MV-4-11 (cell line): Measurements from ENCODE around the gene RUSF1.
A peak's percentile ranks its signal among the peaks of the same experiment; 100 is the strongest.
"Not testable (repeated sequence)": the region's sequence is repeated elsewhere in the genome, so short reads cannot be mapped to it uniquely, and the experiment has no call there.

Experiments
- DNase-seq: peaks from one replicate; lab custom pipeline; 2025; lab: John Stamatoyannopoulos, UW

RUSF1 gene

DNA sequence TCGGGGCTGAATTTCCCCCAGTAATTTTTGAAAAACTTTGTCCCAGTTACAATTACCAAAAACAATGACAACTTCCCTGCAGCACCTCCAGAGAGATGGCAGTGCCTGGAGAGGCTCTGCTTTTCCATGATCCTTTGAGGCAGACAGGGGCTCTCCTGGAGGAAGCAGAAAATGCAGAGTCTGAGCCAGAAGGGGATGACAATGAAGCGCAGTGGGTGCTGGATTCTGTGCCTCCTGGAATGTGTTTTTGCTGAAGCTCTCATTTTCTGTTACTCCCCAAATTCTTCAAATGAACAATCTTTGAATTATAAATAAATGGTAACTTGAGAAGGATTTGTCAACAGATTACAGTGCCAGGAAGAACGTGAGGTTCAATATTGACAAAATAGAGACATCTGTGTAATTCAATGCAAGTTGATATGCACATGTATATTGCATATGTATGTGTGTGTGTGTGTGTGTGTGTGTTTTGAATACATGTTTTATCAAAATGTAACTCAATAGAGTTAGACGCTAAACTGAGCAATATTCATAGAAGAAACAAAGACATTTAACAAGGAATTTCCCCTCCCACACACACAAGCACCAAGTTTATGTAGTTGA, 9.7 kb upstream of the RUSF1 start:
- no peak for DNase-seq

DNA sequence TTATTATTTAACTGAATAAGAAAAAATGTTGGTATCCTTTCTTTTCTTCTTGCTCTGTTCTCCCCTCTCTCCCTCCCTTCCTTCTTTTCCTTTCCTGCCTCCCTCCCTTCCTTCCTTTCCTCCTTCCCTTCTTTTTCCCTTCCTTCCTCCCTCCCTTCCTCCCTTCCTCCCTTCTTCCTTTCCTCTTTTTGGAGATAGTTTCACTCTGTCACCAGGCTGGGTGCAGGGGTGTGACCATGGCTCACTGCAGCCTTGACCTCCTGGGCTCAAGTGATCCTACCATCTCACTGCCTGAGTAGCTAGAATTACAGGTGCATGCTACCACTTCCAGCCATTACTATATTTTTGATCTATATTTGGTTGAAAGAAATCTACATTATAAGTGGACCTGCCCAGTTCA, 5.7 kb upstream of the RUSF1 start:
- no peak for DNase-seq

DNA sequence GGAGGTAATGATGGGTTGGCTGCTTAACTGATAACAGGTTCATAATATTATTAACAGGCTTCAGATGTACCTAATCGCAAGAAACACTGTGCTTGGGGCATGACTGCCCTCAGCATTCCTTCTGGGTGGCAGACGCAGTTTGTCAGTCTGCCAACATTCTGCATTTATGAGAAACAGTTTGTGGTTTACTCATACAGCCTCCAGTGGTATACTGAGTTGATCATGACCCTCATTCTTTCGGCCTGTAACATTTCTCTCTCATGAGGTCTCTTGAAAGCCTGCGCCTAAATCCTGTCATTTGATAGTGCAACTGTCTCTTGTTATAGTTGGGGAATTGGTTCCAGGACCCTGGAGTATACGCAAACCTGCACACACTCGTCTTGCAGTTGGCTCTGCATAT, 4.9 kb upstream of the RUSF1 start:
- no peak for DNase-seq

DNA sequence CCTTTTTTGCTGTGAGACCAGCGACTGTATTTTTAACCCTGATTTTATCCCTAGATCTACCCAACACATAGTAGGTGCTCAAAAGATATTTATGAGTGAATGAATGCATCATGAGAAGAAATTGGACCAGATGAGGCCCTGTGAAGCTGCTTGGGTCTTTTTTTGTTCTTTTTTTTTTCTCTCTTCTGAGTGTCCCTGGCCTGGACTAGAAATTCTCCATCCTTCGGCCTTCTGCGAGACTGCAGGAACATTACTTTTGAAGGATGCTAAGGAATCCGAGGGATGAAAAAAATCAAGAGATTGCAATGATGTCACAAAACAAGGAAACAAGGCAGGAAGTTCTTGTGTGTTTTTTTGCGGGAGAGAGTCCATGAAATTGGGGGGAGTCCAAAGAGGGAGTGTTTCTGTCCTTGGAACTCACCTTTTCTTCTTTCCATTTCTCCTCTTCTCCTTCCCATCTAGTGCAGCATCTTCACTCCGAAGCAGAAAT, 560 bp upstream of the RUSF1 start:
- no peak for DNase-seq

DNA sequence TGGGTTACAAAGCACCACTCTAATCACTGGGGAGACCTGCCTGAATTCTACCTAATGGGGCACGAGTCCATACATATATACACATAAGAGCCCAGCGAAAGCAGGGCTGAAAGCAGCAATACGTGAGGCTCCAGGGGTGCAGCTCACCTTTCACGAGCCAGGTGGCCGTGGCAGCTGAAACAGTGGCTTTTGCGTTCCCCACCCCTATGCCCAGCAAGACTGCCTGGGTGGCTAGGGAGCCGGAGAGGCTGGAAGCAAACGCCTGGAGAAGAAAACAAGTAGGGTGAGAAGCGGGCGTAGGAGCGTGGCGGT, 618 bp downstream of the RUSF1 start:
- no peak for DNase-seq

DNA sequence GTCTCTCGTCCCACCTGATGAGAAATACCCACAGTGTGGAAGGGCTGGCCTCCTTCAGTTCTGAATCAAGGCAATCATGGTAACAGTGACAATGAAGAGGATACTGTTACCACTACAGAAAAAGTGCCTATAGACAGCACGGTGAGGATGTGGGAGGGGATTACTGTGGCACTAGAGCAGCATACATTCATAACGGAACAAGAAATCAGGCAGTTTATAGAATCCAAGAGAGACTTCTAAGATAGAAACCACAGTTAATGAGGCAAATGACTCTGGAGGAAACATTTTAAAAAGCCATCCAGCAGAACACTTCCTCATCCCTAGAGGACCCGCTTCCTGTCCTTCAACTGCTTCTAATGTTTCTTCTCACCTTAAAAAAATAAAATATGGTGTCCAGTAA, 2.7 kb downstream of the RUSF1 start:
- peak; percentile 90 for DNase-seq

DNA sequence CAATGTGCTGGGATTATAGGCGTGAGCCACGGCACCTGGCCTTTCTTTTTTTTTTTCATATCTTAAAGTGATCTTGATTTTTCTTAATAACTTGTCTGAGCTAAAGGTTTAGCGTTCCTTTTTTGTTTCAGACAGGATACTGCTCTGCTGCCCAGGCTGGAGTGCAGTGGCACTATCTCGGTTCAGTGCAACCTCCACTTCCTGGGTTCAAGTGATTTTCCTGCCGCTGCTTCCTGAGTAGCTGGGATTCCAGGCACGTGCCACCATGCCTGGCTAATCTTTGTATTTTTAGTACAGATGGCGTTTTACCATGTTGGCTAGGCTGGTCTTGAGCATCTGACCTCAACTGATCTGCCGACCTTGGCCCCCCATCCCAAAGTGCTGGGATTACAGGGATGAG, 4.0 kb downstream of the RUSF1 start:
- DNase-seq: no peak

DNA sequence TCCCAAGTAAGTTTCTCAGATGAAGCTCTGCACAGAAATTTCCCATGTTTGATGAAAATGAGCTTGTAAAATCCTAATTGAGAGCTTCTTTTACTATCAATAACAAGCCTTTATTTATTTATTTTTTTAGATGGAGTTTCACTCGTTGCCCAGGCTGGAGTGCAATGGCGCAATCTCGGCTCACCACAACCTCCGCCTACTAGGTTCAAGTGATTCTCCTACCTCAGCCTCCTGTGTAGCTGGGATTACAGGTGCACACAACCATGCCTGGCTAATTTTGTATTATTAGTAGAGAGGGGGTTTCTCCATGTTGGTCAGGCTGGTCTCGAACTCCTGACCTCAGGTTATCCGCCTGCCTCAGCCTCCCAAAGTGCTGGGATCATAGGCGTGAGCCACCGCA, 4.6 kb downstream of the RUSF1 start:
- DNase-seq: not testable (repeated sequence)

DNA sequence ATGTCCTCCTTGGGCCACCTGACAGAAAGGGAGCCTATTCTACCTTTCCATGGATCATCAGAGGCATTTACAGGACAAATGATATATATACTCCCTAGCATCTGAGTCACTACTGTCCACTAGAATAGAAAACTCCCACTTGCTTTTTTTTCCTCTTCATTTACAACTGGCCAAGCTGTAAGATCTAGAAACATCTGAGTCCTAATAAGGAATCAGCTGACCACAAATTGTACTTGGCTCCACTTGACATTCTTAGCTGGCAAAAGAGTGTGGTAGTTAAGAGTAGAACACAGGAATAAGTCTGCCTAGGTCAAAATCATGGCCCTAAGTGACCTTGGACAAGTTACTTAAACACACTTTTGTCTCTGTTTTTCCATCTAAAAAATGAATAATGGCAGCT, 5.2 kb downstream of the RUSF1 start:
- no peak for DNase-seq

DNA sequence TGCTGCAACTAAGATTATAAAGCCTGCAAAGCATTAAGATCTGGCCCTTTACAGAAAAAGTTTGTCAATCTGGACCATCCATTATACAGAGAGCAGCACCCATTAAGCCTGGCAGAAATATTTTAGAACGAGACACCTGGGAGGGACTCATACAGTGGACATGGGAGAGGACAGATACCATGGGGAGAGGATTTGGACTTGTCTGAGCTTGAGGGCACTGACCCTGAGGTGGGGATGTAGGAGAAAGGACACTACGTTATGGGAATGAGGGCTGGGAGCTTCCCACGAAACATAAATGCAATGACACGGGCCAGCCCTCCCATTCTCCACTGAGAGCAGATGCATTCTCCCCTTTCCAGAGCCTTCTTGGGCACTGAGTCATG, 6.2 kb downstream of the RUSF1 start:
- no peak for DNase-seq

DNA sequence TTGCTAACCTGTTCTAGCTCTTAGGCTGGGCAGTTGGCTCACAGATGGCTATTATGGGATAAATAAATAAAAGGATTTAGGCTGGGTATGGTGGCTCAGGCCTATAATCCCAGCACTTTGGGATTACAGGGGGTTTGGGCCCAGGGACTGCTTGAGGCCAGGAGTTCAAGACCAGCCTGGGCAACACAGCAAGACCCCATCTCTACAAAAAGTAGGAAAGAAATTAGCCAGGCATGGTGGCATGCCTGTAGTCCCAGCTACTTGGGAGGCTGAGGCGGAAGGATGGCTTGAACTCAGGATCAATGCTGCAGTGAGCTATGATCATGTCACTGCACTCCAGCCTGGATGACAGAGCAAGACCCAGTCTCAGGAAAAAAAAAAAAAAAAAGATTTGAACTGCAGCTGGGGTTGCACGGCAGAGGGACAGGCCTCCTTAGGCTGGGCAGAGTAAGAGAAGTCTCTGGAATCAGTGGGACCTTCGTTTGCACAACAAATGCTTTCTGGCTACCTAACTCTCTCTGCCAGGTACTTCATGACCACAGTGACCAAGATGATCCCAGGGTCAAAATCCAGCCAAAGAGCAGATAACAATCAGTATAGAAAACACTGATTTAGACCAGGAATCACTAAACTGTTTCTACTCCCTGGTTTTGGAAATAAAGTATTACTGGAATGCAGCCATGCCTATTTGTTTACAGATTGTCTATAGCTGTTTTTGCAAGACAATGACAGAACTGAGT, 6.8 kb downstream of the RUSF1 start:
- no peak for DNase-seq

DNA sequence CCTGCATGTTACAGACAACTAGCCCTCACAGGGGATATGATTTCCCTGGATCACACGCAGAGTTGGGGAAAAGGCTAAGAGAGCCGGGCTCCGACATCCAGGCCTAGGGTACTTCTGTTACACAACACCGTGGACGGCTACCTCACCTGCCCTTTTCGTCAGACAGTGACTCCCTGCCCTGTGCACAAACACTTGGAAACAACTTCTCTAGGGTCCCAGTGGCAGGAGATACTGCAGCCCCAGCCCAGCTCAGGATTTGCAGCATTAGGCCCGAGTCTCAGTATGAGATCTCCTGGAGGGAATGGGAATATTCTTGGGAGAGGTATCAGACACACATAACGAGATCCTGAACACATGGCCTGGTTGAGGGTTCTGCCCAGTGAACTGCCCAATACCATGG, 8.3 kb downstream of the RUSF1 start:
- no peak for DNase-seq

DNA sequence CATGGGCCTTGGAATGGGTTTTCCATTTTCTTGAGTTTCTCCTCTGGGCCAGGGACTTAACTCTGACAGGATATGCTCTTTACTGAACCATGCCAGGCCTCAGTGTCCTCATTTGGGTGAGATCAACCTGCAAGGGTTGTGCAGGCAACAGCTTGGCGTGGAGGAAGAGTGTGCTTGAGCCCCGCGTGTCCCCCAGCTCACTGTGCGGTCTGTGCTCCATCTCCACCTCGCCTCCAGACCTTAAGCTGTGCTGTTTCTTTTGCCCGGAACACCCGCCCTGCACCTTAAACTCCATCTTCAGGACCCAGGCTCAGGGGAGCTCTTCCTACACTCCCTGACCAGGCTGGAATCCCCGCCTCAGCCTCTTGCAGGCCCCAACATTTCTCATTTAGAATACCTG, 9.7 kb downstream of the RUSF1 start:
- no peak for DNase-seq

DNA sequence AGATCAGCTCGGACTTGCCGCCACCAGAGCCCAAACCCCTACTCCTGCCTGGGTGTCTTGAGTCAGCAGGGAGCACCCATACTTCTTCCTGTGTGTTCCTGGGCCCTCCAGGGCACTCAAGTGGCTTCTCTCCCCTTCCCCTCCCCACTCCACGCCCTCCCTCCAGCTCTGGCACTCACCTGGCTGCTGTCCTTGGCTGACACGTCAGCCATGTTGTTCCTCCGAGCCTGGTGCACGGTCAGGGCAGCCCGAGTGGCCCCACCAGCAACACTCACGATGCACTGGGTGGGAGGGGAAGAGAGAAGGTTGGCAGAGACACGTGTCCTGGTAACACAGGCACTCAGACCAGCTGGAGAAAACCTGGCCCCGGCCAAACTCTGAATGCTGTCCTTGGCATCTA, 11.5 kb downstream of the RUSF1 start:
- no peak for DNase-seq

DNA sequence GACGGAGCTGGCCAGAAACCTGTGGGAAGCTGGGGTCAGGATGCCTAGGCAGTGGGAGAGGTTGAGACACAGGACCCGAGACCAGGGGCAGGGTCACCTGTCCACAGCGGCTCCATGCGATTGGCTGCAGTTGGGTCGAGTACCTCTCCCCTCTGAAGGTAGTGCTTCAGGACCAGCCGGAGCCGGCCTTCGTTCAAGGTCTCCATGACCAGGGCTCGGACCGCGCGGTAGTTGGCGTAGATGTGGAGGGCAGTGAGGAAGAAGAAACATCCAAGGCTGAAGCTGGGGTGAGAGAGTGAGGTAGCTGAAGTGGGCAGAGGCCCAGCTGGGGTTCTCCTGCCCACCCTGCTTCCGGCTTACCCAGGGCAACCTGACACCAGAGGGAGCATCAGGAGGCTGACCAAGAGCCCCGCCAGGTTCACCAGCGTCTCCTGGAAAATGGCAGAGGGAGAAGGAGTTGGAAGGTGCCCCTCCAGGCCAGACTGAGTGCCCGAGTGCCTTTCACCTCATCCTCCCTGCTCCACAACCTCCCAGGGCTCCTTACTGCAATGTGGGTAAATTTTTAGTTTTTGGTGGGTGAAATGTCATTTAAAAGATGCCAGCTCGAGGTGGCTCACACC, 14.6 kb downstream of the RUSF1 start:
- DNase-seq: no peak

DNA sequence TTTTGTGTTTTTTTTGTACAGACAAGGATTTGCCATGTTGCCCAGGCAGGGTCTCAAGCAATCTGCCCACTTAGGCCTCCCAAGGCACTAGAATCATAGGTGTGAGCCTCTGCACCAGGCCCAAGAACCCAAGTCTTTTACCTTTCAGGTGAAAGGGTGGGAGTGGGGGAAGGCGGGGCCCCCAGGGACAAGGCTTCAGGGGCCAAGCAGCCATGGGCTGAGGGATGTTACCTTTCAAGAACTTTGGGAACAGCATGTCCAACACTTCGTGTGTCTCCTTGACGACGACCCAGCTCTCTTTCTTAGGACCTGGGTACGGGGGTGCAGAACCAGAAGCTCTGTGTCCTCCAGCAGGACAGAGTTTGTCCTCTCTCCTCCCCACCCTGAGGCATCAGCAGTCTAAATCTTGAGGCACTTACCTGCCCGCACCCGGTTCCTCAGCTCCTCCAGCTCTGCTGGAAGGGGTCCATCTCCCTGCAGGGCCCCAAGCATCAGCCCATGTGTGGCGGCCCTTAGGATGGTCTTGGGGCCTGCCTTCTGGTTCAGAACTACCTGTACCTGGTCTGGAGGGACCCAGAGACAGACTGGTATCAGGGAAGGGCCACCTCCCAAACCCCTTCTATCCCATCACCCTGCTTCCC, 16.3 kb downstream of the RUSF1 start:
- no peak for DNase-seq

DNA sequence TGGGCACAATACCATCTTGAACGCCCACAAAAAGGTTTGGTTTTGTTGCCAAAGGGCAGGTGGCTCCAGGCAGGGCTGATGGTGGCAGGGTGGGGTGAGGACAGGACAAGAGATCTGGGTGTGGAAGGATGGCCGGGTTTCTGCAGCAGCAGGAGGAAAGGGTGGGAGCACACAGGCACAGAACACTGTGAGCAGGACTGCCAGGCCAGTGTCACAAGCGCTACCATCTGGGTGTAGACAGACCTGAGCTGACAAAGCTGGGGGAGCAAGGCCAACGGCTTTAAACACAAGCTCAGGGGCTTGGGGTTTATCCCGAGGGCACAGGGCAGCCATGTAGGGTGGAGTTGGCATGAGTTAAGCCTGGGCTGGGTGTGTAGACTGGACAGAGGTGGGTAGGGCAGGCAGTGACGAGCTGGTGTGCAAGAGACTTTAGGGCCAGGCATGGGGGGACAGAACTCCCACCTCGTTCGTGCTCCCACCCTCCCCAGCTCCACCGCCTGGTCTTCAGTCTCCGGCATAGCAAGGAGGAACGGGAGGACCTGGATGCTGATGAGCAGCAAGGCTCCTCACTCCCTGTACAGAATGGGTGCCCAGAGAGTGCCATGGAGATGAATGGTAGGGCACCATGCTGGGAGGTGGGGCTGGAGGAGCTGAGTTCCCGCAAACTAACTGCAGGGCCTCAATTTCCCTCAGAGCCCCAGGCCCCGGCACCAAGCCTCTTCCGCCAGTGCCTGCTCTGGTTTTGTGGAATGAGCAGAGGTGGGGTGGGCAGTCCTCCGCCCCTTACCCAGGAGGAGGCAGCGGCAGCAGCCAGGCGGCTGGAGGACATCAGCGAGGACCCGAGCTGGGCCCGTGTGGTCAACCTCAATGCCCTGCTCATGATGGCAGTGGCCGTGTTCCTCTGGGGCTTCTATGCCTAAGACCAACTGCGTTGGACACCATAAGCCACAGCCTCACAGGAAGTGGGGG, 18.3 kb downstream of the RUSF1 start:
- DNase-seq: no peak

DNA sequence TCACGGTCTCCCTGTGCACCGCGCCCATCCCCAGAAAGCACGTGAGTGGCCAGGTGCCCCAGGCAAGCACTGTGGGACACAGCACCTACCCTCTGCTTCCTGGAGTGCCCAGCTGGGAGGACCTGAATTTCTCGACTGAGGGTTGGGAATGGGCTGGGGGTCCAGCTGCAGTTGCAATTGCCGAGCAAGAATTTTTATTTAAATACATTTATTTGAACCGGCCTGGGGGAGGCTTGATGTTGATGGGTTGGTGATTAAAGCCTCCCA, 19.0 kb downstream of the RUSF1 start:
- no peak for DNase-seq

DNA sequence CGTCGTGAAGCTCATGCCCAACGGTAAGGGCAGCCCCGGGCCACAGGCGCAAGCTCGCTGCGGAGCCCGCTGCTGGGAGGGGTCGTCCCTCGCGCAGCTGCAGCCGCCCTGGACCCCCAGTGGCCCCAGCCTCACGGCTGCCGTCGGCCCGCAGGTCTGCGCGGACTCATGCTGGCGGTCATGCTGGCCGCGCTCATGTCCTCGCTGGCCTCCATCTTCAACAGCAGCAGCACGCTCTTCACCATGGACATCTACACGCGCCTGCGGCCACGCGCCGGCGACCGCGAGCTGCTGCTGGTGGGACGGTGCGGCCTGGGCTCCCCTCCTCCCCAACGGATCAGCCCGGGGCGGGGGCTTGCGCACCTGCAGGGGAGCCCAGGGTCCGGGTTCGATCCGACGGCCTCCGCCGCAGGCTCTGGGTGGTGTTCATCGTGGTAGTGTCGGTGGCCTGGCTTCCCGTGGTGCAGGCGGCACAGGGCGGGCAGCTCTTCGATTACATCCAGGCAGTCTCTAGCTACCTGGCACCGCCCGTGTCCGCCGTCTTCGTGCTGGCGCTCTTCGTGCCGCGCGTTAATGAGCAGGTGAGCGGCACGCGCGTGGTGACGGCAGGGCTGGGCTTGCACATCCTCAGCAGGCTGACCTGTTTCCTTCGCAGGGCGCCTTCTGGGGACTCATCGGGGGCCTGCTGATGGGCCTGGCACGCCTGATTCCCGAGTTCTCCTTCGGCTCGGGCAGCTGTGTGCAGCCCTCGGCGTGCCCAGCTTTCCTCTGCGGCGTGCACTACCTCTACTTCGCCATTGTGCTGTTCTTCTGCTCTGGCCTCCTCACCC, 19.5 kb downstream of the RUSF1 start:
- DNase-seq: no peak

DNA sequence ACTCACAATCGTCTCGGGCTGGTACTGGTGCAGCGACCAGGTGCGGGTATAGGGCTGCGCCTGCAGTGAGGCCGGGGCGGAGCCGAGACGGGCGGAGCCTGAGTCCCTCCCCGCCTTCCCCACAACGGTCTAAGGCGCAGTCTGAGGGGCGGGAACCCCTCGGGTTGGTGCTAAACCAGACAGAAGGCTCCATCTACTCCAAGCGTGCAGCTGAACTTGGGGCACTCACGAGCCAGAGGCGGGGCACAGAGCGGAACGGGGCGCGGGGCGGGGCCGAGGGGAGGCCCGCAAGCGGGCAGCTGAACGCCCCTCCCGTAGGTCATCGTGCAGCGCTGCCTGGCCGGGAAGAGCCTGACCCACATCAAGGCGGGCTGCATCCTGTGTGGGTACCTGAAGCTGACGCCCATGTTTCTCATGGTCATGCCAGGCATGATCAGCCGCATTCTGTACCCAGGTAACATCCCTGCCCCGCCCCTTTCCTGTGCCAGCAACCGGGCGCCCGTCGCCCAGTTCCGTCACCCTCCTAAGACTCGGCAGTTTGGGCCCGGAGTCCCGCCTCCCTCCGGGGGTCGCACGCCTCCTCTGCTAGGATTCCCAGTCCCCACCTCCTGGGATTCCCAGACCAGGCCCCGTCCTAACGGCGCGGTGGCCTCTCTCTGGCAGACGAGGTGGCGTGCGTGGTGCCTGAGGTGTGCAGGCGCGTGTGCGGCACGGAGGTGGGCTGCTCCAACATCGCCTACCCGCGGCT, 20.3 kb downstream of the RUSF1 start:
- no peak for DNase-seq
